Retina (tissue), 1 donor: ENCODE measurements around the gene DDX11.
"Not testable (repeated sequence)": the region's sequence is repeated elsewhere in the genome, so short reads cannot be mapped to it uniquely, and the experiment has no call there.

ENCODE experiments used
- DNase-seq: peaks from one replicate; pipeline ENCODE4 v3.0.0-alpha.2; 2016

DDX11 gene

DNA sequence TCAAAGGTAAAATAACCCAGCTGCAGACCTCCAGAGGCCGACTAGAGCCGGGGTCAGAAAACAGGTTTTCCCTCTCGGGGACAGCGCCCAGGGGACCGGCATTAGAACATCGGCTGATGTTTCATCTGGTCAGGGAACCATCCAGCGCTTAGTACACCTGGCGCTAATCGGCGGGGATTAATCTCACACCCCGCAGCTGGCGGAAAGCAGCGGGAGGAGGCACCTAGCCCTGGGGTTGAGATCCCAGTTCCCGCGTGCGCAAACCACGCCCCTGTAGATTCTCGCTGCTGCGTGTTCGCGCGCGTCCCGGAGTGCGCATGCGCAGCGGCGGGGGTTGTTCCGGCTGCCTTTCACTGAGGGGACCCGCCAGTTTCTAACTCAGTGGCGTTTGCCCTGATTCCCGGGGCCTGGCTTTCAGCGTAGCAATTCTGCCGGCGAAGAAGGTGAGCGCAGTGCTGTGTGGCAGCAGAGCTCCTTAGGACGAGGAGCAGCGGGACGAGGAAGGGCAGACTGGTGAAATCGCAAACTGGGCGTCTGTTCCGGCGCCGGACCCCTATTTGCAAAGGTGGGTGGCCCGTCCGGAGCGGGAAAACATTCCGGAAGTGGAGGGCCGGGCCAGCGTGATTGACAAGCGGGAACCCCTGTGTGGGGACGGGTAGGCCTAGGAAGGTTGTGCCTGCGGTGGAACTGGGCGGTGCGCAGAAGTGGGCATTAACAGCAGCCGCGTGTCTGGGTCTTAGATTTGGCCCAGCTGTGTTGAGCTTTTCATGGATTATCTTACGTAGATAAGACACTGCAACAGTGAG, at the start of gene DDX11:
Gene DDX11, plus strand, starts transcription at position 334 of the 806 bp plus-strand sequence. CDS start 4,534 bp downstream, outside the sequence.
- peak; percentile 97 for DNase-seq

DNA sequence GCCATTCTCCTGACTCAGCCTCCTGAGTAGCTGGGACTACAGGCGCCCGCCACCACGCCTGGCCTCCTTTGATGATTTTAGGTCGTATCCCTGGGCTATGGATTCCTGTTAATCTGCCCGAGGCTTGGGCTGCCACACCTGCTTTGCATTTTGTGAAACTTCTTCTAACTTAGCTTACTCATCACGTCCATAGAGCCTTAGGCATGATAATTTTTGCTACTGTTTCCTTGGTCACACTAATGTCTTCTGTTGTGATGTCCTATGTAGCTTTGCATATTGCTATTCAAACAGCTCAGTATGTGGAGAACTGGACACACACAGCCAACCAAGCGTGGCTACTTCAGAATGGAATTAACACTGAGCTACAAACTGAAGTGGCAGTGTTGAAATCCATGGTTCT, 47.5 kb upstream of the DDX11 start:
- no peak for DNase-seq

DNA sequence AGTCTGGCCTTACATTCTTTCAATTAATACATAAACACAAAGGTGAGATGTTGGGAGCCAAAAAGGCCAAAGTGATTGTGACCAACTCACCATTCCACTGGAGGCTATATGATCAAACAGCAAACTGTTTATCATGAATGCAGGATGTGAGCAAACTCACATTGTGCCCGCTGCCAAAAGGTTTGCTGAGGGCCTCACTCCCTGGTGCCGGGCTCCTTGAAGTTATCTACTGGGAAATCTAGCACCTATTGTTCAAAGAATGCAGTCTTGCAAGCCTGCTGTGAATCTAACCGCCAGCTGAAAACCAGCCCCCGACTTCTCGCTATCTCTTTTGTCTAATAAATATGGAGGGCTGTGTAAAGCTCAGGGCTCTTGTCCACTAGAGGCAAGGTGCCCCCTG, 46.7 kb upstream of the DDX11 start:
- DNase-seq: not testable (repeated sequence)

DNA sequence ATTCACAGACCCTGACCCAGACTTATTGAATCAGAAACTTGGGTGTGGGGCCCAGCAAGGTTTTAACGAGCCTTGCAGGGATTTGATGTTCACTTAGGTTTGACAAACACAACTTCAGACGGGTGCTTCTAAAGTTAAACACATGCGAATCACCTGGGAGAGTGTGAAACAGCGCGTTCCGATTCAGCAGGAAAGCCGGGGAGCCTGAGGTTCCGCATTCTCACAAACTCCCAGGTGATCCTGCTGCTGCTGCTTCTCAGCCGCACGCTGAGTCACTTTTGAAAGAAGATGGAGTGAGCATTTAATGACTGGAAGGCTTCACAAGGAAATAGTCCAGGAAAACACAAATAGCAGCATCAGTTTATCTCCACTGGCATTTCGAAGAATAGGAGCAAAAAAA, 44.2 kb upstream of the DDX11 start:
- no peak for DNase-seq

DNA sequence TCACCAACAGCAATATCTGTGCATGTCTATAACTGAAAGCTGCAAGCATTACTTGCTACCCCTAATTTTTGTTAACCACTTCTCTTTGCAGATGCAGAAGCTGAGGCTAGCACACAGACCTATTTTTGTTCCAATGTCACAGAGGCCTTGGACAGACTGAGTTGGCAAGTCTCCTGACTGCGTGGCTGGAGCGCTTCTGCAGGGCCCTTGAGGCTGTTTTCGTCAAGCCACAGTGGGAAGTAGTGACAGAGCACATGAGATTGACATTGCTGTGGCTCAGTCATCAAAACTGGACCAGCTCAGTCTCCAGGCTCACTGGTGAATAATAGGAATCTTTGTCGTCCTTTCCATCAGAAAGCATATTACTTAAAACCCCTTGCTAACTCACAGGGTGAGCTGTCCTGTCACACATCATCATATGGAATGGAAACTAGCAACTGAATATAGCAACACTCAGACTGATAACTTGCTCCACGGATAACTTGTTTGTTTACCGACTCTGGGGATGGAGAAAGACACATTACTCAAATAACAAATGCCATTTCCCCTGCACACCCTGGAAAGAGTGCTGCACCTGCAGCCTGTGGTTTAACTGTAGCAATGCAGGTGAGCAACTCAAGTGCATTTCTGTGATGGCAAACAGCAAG, 43.6 kb upstream of the DDX11 start:
- DNase-seq: no peak

DNA sequence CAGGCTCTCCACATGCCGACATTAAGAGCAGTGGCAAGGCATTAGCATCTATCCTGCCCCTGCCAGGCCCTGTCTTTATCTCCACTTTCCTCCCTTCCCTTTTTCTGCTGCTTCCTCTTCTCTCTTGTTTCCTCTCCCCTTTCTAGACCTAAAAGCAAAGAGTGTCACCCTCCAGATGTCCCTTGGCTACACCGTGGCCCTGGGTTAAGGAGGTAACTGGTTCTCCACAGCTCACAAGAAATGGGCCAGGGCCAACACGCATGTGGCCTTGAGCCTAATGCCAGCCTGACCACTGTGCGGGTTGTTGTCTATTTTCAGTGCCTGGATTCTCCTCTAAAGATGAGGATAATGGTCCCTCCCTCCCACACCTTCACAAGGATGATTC, 41.7 kb upstream of the DDX11 start:
- DNase-seq: no peak

DNA sequence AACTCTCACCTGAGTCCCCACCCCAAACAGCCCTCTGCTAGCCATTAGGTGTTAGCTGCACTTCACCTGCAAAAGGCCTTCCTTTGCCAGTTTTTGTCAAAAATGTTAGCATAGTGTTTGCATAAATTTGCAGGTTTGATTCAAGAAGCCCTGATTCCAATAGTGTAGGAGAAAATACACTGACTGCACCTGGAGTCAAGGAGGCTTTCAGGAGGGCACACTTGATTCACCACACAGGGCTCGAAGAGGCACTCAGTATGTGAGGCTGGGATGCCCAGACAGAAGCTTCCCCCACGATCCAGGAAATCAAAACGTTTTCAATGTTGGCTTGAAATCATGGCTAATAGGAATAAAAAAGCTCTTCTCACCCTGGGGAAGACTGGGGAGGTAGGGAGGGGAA, 40.5 kb upstream of the DDX11 start:
- no peak for DNase-seq

DNA sequence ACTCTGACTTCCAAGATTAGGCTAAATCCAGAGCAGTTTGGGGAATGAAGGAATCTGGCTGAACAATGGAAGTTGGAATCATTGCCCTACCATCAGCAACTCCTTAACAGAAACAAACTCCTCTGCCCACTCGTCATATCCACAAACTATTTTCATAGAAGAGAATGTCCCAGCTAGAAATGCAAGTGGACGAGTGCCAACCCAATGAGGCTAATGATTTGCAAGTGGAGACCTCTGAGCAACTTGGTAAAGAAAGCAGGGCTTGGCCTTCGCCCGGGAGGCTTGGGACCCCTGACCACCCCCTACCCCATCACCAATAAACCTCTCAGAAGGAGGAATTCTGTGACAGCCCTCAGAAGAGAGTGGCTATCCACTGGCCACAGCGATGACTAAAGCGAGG, 40.0 kb upstream of the DDX11 start:
- no peak for DNase-seq

DNA sequence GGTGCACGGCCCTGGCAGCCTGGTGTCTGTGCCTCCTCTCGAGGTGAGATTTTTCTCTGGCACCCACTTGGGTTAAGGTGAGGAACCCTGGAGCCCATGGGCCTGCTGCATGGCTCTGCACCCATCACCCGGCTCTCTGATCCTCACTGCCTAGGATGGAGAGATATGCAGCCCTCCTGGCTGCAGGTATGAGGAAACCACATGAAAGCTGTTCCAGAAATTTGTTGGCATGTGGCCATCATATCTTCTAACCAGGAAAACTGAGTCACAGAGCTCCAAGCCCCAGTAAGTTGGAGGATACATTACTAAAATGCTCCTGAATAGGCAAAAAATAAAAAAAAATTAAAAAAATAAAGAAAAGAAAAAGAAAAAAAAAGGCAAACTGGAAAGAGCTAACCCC, 39.3 kb upstream of the DDX11 start:
- DNase-seq: no peak

DNA sequence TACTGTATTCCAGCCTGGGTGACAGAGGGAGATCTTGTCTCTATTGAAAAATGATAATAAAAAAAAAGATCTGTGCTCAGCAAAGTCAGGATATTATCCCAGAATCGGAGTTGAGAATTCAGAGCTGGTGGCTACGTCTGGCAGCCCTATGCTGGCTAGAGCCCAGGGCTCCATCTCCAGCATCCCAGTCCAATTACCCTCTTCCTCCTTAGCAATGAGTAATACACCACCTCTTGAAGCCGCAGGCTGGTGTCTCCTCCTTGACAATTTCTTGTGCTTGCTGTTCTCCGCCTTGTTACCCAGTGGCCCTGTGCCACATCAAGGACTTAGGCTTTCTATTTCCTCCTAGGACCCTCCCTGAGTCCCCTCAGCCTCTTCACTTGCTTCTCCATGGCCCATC, 38.4 kb upstream of the DDX11 start:
- no peak for DNase-seq

DNA sequence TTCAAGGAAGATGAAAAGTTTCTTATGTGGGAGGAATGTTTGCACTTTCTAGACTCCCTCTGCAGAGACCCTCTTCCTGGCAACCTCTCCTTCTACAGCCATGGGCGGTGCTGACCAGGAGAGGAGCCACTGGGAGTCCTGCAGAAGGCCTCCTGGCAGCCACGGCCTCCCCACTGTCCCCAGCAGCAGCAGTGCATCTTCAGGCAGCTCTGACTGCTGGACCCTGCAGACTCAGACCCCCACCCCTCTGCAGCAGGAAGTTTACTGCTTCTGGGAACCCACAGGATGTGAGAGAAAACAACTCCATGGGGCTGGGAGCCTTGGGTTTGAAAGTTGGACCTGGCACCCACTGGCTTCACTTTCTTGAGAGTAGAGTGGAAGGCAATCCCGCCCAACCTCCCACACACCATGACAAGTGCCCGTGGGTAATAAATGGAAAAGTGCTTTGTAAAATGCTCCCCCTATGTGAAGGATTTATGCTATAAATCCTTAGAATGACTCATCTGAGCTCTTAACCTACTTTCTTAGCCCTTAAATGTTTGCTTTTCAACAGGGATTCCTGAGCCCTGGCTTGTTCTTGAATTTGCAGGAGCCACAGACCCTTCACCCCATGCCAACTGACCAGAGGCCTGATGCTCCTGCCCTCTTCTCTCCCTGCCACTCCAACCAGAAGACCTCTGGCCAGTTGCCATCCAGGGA, 37.5 kb upstream of the DDX11 start:
- DNase-seq: no peak

DNA sequence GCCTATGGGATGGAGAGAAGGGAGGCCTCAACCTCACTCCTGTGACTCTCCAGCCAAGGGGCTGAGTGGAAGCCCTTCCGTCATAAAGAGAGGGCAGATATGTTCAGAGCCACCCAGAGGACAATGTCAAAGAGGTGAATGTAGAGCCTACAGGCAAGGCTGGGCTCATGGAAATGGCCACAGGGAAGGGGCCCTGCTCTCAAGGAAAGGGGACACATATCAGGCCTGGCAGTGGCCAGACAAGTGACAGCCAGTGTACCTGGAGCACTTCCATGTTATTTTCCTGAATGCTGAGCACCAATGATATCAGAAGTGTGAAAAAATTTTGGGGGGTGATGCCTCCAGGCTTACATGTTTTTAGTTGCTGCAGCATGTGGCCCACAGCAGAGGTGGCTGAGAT, 36.6 kb upstream of the DDX11 start:
- DNase-seq: no peak

DNA sequence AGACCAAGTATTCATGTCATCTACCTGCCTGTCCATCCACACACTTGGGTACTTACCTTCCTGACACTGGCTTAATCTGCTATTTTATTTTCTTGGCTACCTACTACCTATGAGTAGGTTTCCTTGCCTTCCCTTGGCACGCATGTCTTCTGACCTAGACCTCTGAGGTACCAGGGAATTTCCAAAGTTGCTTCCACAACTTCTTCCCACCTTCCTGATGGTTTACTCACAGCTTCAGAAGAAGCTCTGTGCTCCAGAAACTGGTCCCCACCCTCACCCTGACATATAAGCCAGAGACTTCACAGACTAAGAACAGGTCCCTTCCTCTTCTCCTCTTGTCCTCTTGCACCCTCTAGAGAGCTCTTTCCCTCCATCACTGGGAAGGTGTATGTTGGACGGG, 35.7 kb upstream of the DDX11 start:
- DNase-seq: no peak

DNA sequence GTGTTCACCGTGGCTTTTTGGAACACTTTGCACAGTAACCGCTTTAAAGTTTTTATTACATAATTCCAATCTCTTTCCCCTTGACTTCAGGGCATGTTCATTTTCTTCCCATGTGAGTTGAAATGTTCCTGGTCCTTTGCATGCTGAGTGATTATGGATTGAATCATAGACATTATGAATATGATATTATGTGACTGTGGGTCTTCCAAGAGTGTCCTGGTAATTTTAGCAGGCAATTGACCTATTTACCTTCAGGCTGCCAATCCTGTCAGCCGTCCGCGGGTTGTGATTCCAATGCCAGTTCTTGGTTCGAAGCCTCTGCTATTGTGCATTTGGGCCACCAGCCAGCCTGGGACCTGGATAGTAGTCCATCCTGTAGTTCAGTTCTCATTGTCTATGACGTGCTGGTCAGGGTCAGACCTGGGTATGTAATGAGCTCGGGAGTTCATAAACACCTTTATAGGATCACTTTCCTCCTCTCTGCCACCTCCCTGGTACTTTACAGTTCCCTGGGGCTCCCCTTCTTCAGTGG, 32.6 kb upstream of the DDX11 start:
- DNase-seq: no peak

DNA sequence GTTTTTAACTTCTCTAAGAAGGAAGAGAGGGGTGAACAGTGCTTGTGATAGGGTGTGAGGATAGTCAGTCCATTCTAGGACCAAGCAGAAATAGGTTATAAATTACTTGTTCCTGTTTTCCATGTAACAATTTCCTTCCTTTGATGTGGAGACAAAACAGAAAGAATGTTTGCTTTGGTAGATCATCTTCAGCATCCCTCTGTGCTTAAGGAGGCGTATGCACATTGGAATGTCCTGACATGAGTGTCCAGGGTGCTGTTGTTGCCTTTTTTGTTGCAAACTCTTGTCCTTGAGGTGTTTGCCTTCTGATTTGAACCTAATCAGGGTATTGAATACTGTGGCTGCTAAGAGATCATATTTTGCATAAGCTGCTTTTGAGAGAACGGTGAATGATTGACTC, 23.5 kb upstream of the DDX11 start:
- not testable (repeated sequence) for DNase-seq

DNA sequence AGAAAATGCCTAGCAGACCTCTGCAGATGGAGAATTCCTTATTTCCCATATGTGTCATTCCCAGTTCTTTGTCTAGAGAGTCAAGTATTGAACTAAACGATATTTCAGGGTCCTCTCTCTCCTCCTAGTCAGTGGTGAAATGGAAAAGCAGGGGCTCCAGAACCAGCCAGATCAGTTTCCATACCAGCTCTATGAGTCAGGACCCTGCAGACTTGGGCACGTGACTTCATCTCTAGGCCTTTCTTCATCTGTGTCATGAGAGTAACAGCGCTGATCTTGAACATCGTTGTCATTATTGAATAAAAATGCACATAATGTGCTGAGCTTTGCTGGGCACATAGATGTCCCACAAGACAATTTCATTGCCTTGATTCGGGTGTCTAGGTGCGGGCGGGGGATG, 23.1 kb upstream of the DDX11 start:
- DNase-seq: not testable (repeated sequence)

DNA sequence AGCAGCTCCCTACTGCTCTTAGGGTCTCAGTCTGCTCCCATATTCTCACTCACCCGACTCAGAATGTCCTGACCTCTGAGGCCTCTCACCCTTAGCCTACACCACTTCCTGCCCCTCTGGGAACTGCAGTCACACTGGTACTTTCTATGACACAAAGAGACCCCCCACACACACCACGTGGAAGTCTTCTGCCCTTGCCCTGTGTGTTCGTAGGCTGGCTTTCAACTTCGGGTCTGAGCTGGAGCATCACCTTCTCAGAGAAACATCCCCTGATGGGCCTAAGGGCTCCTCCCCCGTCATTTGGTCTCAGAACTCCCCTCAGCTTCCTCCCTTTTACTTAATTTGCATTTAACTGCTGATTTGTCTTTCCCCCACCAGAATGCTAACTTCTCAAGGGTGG, 22.0 kb upstream of the DDX11 start:
- DNase-seq: not testable (repeated sequence)

DNA sequence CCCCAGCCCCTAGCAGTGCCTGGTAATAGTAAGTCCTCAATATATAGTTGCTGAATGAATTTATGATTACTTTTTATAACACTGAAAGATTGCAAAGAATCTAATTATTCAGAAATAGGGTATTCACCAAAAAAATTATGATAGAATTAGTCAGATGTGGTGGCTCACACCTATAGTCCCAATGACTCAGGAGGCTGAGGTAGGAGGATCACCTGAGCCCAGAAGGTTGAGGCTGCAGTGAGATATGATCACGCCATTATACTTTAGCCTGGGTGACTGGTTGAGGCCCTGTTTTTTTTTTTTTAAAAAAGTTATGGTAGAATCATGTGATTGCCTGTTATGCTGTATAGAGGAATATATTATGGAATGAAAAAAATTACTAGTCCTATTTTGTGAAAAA, 21.5 kb upstream of the DDX11 start:
- not testable (repeated sequence) for DNase-seq

DNA sequence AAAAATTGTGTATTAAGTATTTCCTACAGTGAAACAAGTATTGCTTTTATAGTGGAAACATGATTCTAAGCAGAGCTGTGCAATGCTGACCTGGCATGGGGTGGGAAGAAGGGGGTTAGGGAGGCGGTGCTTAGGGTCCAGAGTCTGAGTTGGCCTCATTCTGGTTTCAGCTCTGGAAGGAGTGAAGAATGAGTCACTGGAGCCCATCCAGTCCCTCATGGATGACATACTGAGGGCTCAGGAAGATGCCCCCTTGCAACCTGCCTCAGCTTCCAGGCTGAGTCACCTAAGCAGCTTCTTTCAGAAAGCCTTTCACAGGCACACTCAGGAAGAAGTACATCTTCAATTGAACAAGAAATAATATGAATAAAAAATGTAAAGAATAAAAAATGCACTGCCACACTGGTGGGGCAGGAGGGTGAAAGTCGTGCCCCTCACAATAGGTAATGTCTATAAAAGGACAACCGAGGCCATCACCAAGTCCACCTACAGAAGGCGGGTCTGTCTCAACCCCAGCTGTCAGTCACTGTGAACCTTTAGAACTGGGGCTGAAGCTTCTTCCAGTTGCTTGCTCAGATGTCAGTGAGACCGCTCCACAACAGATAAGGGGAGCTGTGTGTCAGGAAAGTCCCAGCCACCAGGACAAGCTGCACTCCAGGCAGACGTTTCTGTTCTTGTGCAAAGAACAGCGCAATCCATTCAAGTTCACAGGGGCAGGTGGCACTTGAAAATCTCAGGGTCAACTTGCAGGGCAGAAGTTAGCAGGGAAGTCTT, 20.8 kb upstream of the DDX11 start:
- DNase-seq: not testable (repeated sequence)

DNA sequence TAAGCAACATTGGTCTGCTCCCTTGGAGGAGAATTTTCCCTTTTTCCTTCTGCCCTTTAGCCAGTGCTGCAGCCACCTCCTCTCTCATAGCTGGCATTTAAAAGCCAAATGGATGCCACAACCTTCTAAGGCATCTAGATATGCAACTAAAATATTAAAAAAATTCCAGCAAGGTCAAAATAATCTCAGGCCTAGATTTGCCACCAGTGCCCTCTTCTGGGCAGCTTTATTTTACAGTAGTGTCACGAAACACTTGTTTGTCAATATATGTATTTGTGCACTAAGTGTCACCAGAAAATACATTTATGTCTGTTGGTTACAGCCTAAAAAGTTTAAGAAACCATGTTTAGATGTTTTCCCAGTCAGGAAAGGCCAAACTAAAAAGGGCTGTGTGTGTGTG, 19.7 kb upstream of the DDX11 start:
- DNase-seq: not testable (repeated sequence)

DNA sequence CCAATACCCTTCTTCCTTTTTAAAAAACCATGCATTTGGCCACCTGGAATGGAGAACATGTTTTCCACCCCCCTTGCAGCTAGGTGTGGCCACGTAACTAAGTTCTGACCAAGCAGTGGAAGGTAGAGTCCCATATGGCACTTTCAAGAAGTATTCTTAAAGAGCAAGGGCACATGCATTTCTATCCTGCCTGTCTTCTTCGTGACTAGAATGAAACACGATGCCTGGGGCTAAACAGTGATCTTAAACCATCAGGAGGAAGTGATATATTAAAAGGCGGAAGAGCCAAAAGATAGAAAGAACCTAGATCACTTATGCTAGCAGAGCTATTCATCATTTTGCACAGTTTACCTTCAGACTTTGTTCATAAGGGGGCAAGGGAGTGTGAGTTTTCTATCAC, 16.0 kb upstream of the DDX11 start:
- no peak for DNase-seq

DNA sequence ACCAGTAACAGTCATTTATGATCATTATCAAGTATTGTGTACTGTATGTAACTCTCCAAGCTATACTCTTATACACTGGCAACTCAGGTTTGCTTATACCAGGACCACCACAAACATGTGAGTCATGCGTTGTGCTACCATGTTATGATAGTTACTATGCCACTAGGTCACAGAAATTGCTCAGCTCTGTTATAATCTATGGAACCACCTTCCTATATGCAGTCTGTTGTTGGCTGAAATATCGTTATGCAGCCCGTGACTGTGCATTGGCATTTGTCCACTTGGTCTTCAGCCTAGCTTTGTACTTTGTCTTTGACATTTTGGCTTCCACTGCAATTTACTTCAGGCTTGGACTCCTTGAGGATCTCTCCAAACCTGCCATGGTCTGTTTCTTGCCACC, 7.5 kb upstream of the DDX11 start:
- not testable (repeated sequence) for DNase-seq

DNA sequence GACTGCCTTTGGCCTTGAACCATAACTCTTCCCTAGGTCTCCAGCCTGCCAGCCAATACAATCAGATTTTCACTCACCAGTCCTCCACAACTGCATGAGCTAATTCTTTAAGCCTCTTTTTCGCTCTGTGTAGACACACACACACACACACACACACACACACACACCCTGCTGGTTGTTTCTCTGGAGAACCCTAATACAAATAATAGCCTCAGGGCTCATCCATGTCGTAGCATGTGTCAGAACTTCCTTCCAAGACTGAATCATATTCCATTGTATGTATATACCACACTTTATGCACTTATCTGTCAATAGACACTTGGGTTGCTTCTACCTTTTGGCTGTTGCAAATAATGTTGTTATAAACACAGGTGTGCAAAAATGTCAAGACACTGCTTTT, 6.0 kb upstream of the DDX11 start:
- not testable (repeated sequence) for DNase-seq
